ENCODE data around the gene CDKL1.

Gene CDKL1

DNA sequence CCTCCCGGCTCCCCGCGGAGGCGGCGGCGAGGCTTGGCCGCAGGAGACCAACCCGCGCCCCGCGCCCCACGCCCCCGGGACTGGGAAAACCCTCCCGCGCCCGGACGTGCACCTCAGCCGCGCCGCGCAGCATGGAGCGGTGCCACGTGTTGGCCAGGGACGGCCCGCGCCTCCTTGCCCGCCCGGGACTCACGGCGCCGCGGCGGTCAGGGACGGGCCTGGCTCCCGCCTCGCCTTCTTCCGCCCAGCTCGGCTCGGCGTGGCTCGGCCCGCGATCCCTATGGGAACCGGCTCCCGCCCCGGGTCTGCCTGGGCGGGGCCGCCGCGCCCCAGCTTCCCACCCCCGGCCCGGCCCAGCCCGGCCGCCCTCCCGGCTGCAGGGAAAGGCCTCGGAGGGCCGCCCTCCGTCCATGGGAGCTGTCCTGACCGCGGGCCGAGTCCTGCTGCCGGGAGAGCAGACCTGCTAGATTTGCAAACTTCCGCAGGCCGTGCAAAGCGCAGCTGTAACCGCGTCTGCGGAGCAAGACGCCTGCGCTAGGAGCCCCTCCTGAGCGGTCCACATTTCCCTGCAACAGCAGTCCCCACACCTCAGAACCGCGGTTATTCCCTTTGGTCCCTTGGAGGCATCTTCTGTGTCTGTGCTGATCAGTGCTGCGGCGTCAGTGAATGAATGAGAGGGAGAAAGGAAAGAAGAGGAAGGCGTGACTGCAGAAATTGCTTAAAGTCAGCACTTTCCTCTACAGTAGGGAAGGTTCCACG lies at the start of gene CDKL1:
CDKL1 (minus strand) TSS at position 251 of the 759 bp plus-strand sequence. CDS start 1,013 bp downstream, outside the sequence.
- FAIRE-seq, result peak; percentile 82
- peak; percentile 90 for DNase-seq (ENCODE audit: low spot score)

DNA sequence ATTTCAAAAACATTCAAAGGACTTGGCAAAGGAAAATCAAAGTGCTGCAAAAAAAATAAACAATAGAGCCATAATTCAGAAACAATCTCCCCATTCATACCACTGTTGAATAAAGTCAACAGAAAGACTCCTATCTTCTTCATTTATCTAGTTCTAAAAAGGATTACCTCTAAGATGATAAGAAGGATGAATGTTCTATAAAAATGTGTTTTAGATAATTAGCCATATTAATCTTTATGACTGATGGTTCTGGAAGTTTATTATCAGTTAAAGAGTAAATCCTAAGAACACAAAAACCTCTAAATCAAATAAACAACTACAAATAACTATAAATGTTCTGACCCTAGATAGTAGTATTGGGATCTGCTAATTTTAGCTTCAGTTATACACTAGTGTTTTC lies 37.8 kb upstream of the CDKL1 start:
- FAIRE-seq, result no peak
- DNase-seq (ENCODE audit: low spot score), result no peak

DNA sequence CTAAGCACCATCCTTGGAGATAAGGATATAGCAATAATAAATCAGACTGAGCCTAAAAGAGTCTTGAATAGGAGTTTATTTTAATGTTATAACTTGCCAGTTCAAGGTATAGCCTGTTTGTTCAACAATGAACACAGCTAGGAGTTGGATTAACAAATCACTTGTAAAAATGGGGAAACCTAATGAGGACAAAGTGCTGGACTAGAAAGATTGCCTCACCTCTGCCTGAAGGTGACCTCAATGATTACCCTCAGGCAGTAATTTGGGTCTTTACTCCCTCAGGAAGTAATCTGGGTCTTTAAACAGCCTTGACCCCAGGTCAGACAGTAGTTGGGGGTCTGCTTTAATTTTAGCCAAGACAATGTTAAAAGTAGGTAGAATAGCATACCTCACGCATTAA lies 35.5 kb upstream of the CDKL1 start:
- FAIRE-seq (no peak), DNase-seq (ENCODE audit: low spot score) (no peak)

DNA sequence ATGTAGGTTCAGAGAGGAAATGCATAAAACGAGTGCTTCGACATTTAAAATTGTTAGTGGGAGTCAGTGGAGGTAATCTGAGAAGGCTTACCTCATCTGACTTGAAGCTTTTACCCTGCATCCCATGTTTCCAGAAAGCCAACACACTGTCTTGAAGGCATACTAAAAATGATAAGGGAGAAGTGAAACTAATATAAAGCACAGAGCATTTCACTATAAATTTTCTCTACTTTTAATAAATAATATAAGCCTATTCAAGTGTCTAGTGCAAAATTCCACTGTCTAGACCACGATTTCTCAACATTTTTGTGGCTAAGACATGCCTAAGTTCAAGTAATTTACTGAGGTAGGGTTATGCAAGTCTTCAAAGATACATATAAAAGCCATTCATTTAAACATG lies 29.1 kb upstream of the CDKL1 start:
- DNase-seq (ENCODE audit: low spot score), result no peak
- FAIRE-seq, result no peak

DNA sequence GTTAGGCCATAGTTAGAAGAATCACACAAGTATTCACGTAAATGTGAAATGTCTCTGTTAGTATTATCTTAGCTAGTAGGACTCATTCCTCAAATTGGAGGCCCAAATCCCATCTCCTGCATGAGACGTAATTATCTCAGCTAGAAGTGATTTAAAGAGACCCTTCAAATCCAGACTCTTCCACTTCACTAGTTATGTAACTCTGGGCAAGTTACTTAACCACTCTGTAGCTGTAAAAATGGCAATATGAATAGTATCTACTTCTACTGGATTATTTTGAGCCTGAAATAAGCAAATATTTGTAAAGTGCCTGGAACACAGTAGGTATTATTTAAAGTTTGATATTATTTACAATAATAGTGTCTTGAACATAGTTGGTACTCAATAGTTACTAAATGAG lies 28.4 kb upstream of the CDKL1 start:
- no peak for FAIRE-seq
- DNase-seq (ENCODE audit: low spot score), result no peak

DNA sequence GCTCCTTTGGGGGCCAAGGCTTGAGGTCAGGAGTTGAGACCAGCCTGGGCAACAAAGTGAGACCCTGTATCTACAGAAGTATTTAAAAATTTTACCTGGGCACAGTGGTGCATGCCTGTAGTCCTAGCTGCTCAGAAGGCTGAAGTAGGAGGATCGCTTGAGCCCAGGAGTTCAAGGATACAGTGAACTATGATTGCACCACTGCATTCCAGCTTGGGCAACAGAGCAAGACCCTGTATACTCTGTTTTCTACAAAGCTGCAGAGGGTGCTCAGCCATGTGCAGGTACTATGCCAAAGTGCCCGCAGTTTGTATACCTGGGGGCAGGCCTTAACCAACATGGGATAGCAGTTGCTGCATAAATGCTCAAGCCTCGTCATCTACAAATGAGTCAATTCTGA lies 26.8 kb upstream of the CDKL1 start:
- FAIRE-seq, result no peak
- no peak for DNase-seq (ENCODE audit: low spot score)

DNA sequence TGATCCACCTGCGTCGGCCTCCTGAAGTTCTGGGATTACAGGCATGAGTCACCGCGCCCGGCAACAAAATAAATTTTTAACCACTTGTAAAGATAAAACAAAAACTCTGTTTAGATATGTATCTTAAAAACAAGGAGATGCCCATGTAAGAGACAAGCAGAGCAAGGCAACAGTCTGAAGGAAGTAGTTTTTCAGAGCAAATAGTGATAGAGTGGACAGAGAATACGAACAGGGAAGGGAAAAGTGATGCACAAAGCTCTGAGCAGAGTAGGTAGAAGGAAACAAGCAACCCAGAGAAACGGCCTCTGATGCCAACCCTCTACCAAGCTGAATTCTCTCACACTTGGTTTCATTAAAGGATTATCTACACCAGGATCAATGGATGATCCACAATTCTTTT lies 24.8 kb upstream of the CDKL1 start:
- DNase-seq (ENCODE audit: low spot score) (no peak), FAIRE-seq (no peak)

DNA sequence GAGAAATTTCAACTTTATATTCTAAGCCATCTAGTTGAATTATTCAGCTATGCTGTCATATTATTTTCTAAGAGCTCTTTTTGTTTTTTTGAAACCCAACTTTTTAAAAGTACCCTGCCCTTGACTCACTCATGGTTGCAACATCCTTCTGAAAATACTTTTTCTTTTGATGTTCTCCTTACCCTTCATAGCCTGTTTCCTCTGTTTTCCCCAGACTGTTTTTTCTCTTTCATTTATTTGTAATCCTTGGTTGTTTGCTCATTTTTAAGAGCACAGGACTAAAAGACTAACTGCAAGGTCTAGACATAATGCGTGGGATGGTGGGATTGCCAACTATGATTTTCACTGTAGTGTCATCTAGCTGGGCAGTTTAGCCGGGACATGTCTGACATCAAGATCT lies 21.2 kb upstream of the CDKL1 start:
- DNase-seq (ENCODE audit: low spot score), result no peak

DNA sequence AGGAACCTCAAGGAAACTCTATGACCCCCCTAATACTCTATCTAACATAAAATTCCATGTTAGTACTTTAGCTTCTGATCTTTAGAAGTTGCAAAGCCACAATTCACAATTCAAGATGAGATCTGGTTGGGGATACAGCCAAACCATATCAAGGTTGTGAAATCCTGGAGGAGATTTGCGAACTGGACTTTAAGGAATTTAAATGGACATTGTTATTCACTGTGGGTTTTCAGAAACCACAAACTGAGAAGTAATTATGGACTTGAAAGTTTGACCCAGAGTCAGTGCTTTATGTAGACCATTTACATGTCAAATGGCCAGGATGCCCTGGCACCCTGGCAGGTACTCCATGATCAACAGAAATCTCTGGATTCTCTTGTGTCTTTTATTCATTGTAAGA lies 14.2 kb upstream of the CDKL1 start:
- DNase-seq (ENCODE audit: low spot score) (no peak), FAIRE-seq (no peak)

More for the DNA sequence above, 21.2 kb upstream of the CDKL1 start:
- FAIRE-seq, result no peak

DNA sequence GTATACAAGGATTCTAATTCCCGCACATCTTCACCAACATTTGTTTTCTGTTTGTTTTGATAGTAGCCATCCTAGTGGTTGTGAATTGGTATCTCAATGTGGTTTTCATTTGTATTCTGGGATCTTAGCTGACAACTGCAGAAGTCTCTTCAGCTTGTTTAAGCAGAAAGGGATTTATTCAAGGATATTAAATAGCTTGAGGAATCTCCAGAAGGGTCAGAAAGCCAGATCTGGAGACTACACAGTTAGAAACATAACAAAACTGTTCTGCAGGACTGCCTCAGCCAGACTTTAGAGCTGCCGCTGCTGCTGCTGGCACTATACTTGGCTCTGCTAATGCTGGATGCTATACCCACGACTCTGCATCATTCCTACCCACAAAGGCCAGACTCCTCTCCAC lies 13.4 kb upstream of the CDKL1 start:
- FAIRE-seq, result no peak
- no peak for DNase-seq (ENCODE audit: low spot score)

DNA sequence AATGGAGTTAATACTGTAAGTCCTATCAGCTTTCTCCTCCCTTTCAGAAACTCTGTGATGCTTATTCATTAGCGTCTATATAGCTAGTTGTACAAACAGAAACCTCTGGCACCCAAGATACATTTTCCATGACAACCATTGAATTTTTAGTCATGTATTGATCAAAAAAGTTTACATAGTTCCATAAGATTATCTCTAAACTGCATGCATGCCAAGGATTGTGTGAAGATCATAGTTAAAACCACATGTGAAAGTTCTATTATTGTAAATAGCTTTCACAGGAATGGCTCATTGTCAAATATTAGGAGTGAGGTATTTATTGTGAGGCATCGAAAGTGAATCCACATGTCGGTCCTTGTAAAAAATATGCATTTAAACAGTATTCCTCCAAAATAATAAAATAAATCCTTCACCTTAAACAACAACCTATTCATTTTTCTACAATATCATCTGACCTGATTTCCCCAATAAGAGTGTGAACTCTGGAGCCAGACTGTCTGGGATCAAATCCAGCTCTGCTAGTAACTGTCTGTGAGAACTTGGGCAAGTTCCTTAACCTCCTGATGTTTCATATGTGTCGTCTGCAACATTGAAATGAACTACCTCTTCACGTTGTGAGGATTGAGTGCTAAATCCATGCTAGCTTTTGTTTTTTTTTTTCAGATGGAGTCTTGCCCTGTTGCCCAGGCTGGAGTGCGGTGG lies 10.6 kb upstream of the CDKL1 start:
- FAIRE-seq (no peak), DNase-seq (ENCODE audit: low spot score) (no peak)

DNA sequence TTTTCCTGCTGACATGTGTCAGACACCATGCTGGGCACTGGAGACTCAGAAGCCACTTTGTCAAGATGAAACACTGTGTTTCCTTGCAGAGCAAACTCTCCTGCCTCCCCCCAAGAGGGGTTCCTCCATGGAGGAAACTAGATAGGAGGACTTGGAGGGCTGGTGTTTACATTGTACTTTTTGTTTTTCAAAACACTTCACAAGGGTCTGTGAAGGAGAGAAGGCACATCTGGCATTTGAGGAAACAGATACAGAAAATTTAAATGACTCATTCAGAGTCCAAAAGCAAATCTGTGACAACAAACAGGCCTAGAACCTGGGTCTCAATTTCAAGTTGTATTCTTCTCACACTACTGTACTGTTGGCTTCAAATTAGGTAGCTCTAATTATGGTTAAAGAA lies 6.7 kb upstream of the CDKL1 start:
- DNase-seq (ENCODE audit: low spot score) (no peak), FAIRE-seq (no peak)

DNA sequence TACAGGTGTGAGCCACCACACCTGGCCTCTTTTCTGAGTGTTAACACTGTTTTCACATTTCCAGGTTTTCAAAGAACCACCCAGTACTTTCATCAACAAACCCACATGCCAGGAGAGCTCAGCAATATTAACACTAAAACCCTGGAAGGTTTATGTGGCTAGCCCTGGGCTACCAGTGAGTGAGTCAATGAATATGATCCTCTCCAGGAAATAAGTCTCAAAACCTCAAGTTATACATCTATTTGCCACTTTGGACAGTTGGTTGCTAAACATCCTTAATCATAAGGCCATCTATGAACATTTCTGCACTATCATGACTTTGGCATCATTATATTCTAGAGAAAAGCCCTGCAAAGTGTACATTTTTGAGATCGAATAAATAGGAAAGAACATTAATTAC lies 6.3 kb upstream of the CDKL1 start:
- no peak for FAIRE-seq
- DNase-seq (ENCODE audit: low spot score), result no peak

DNA sequence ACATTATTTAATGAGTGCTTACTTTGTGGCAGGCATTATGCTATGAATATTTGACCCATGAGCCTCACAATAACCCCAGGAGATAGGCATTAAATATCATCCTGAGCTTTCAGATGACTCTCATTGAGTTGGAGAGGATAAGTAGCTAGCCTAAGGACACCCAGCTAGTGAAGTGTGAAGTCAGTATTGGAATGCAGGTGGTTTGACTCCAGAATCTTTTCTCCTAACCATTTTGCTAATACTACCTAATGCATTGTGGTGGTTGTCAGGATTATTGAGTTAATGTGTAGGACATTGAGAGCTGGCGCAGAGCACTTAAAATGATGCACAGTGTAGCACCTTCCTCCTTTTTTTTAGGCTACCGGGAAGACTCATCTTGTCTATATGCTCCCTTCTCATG lies 3.8 kb upstream of the CDKL1 start:
- no peak for FAIRE-seq

DNA sequence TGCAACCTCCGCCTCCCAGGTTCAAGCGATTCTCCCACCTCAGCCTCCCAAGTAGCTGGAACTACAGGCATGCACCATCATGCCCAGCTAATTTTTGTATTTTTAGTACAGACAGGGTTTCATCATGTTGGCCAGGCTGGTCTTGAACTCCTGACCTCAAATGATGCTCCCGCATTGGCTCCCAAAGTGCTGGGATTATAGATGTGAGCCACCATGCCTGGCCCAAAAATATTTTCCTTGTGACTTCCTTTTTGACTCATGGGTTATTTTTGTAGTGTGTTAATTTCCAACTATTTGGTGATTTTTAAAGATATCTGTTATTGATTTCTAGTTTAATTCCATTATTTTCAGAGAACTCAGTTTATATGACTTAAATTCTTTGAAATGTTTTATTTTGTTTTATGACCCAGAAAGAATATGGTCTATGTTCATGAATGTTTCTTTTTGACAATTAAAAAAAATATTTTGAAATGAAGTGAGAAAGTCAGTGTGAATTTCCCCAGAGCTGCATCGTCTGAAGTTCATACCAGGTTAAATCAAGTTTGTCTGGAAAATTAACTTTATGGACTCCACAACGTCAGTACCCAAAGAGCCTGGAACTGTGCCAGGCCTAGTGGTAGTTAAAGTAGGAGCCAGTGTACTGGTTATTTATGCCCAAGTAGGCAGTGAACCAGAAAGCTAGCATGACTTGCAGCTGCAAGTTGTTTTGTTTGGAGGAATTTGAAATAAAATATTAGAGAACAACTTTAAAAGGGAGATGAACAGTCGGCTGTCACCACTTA lies 2.8 kb upstream of the CDKL1 start:
- FAIRE-seq (no peak), DNase-seq (ENCODE audit: low spot score) (peak; percentile 41)

More for the DNA sequence above, 3.8 kb upstream of the CDKL1 start:
- DNase-seq (ENCODE audit: low spot score), result no peak

DNA sequence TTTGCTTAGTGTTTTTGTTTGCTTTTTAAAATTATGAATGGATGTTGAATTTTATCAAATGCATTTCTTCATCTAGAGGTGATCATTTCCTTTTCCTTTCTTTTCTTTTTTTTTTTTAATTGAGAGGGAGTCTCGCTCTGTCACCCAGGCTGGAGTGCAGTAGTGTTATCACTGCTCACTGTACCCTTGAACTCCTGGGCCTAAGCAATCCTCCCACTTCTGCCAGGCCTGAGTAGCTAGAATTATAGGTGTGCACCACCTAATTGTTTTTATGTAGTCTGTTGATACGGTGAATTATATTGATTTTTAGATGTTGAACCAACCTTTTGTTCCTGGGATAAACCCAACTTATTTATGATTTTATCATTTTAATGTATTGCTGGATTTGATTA lies 1.5 kb upstream of the CDKL1 start:
- no peak for DNase-seq (ENCODE audit: low spot score)
- no peak for FAIRE-seq

DNA sequence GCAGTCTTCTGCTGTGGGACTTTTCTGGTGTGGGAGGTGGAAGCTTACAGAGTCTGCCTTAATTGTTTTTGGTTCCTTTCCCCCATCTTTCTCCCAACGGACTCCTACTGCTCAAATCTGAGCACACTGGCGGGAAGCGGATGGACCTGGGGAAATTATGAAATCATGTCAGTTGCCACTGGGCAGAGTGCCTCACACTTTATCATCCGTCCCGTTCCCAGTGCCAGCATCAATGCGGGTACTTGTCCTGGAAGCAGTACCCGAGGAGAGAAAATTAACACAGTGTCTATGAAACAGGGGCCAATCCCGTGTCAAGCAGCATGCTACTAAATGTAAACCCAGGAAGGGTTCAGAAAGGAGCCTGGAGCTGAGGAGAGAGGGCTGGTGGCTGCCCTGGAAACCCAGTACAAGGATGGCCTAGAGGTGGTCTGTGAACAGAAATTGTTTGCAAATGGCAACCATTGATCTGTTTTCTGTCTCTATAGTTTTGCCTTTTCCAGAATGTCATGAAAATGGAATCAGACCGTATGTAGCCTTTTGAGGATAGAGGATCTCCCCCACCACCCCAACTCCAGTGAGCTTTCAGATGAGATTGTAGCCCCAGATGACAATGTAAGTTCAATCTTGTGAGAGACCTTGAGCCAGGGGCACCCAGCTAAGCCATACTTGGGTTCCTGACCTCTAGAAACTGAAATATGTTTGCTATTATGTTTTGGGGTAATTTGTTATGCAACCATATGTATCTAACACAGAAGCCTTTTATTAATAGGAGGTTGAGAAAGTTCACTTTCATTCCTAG lies 908 bp upstream of the CDKL1 start:
- peak; percentile 49 for DNase-seq (ENCODE audit: low spot score)
- no peak for FAIRE-seq

DNA sequence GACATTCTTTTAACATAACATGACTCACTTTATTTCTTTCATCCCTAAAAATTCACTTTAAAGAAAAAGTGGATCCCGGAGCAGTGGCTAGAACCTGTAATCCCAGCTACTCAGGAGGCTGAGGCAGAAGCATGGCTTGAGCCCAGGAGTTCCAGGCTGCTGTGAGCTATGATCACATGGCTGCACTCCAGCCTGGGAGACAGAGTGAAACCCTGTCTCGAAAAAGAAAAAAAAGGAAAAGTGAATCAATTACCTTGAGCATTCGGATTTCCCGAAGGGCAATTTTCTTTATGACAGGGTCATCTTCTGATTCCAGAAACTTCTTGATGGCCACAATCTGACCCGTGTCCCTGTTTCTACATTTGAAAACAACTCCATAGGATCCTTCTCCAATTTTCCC lies 1.2 kb downstream of the CDKL1 start:
- FAIRE-seq (no peak), DNase-seq (ENCODE audit: low spot score) (no peak)

DNA sequence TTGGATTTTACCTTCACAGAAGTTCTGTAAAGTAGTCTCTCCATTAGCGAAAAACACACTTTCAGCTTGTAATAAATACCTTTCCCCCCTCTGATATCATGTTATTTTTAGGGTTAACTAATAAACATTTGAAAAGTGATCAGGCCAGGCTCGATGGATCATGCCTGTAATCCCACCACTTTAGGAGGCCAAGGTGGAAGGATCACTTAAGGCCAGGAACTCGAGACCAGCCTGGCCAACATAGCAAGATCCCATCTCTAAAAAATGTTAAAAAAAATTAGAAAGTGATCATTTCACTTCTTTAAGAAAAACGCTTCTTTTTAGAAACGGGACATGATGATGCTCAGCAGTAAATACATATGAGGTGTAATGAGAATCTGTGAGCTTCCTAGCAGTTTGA lies 2.0 kb downstream of the CDKL1 start:
- DNase-seq (ENCODE audit: low spot score), result no peak
- FAIRE-seq, result no peak

DNA sequence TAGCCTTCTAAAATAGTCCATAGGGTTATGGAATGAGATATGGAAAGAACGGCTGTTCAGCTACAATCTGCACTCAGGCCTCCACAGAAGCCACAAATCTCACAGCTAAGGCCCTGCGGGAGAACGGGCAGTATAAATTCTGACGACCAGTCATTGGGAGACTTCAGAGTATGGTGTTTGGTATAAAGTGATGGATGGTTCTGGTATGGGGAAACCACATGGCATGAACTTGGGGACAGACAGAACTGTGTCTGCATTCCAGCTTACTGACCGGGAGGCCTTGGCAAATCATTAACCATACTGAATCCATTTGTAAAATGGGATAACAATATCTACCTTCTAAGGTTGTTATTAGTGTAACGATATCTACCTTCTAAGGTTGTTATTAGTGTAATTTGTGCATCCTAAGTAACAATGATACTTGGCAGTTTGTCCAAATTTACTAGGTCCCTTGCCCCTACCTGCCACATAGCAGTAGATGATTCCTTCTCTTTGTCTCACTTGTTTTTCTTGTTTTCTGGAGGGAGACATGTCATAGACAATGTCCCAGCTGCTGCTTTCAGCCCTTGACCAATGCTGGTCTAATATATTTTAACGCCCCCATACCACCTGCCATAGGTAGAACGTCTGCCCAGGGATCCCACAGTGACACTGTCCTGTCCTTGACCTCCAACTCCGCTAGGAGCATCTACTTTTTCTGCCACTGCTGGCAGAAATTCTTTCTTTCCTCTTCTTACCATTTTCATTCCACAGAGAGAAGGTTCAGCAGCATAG lies 6.8 kb downstream of the CDKL1 start:
- FAIRE-seq, result peak; percentile 61
- DNase-seq (ENCODE audit: low spot score), result no peak

Measured in urothelium cell line (cell line).